Mesodermal cell (in vitro differentiated cells): ENCODE results near the gene AGBL1.

Experiments
- H3K27ac ChIP-seq: 2 replicates; pipeline ENCODE4 v1.7.0; 2013; ENCODE audit warnings: mild to moderate bottlenecking, low read depth, low read length, moderate library complexity; ENCODE audit not compliant: severe bottlenecking
- H3K36me3 ChIP-seq: 2 replicates; pipeline ENCODE4 v1.7.1; 2013; ENCODE audit warnings: mild to moderate bottlenecking, low read length, moderate library complexity; ENCODE audit not compliant: control insufficient read depth, insufficient read depth
- H3K4me1 ChIP-seq: one replicate; pipeline ENCODE4 v1.7.1; 2013; ENCODE audit warnings: mild to moderate bottlenecking, low read length; ENCODE audit not compliant: insufficient read depth, control insufficient read depth, poor library complexity, severe bottlenecking
- H3K4me3 ChIP-seq: 2 replicates; pipeline ENCODE4 v1.7.0; 2013; ENCODE audit warnings: low read length, control low read depth, mild to moderate bottlenecking; ENCODE audit not compliant: insufficient read depth, poor library complexity, severe bottlenecking; ENCODE audit errors: extremely low read depth
- H3K9me3 ChIP-seq: 2 replicates; pipeline ENCODE4 v1.7.1; 2013; ENCODE audit warnings: mild to moderate bottlenecking, low read length, moderate library complexity; ENCODE audit not compliant: control insufficient read depth
- WGBS, 2 experiments: methylation state at CpG; one replicate each; pipeline ENCODE4 v1.1.5; 2013; ENCODE audit warnings: missing lambda C conversion rate in 2 of 2; ENCODE audit not compliant: insufficient coverage in 2 of 2; 5-methylcytosine and 5-hydroxymethylcytosine counted together

Gene AGBL1

GRCh38 chr15:86399041-86399954 is 319.6 kb downstream of the AGBL1 start:
- Histone ChIP-seq H3K36me3 (no peaks in the 10 kb centered on the region), H3K4me3 (no peak overlapping the region), H3K9me3 (no peaks in the 10 kb centered on the region), H3K4me1 (no peaks in the 10 kb centered on the region), H3K27ac (no peak overlapping the region)
- 80 to 82% methylated on average over 5 of the region's 5 CpGs for WGBS, 2 experiments

- Histone ChIP-seq H3K4me1 (no peaks in the 10 kb centered on the region), H3K36me3 (no peaks in the 10 kb centered on the region), H3K27ac (no peak overlapping the region), H3K9me3 (no peaks in the 10 kb centered on the region), H3K4me3 (no peak overlapping the region)
Measured at GRCh38 chr15:86403221-86403620, 323.6 kb downstream of the AGBL1 start.

- no peak overlapping the region for H3K27ac ChIP-seq
- no peaks in the 10 kb centered on the region for H3K4me1 ChIP-seq
- 79 to 87% methylated on average over 2 to 3 of the region's 3 CpGs for WGBS, 2 experiments
- H3K36me3 ChIP-seq: no peaks in the 10 kb centered on the region
- H3K4me3 ChIP-seq: no peak overlapping the region
- no peaks in the 10 kb centered on the region for H3K9me3 ChIP-seq
Measured at GRCh38 chr15:86403914-86404583, 324.4 kb downstream of the AGBL1 start.

GRCh38 chr15:86408261-86408660 is 328.6 kb downstream of the AGBL1 start:
- Histone ChIP-seq H3K27ac (no peak overlapping the region), H3K4me1 (no peaks in the 10 kb centered on the region), H3K4me3 (no peak overlapping the region), H3K9me3 (no peaks in the 10 kb centered on the region), H3K36me3 (no peaks in the 10 kb centered on the region)
- WGBS, 2 experiments: 85 to 93% methylated on average over 3 of the region's 3 CpGs

- whole genome bisulfite sequencing, 2 experiments: 83 to 100% methylated on average over 2 of the region's 2 CpGs
- H3K36me3 ChIP-seq: no peaks in the 10 kb centered on the region
- no peak overlapping the region for H3K4me3 ChIP-seq
- H3K27ac ChIP-seq: no peak overlapping the region
- no peaks in the 10 kb centered on the region for H3K9me3 ChIP-seq
- no peaks in the 10 kb centered on the region for H3K4me1 ChIP-seq
Measured at GRCh38 chr15:86411916-86412315, 332.2 kb downstream of the AGBL1 start.

- no peak overlapping the region for H3K4me3 ChIP-seq
- H3K9me3 ChIP-seq: no peaks in the 10 kb centered on the region
- no peak overlapping the region for H3K27ac ChIP-seq
- no CpG with 5 or more reads among the region's 1 CpG for WGBS, 2 experiments
- no peaks in the 10 kb centered on the region for H3K36me3 ChIP-seq
- H3K4me1 ChIP-seq: no peaks in the 10 kb centered on the region
Measured at GRCh38 chr15:86413191-86413590, 333.5 kb downstream of the AGBL1 start.

- WGBS, 2 experiments: no CpG with 5 or more reads among the region's 3 CpGs
- Histone ChIP-seq H3K36me3 (no peaks in the 10 kb centered on the region), H3K27ac (no peak overlapping the region), H3K4me1 (no peaks in the 10 kb centered on the region), H3K9me3 (no peaks in the 10 kb centered on the region), H3K4me3 (no peak overlapping the region)
Measured at GRCh38 chr15:86425746-86426145, 346.1 kb downstream of the AGBL1 start.

GRCh38 chr15:86432861-86433260 is 353.2 kb downstream of the AGBL1 start:
- no peak overlapping the region for H3K27ac ChIP-seq
- 83 to 90% methylated on average over 2 of the region's 2 CpGs for WGBS, 2 experiments
- no peak overlapping the region for H3K4me3 ChIP-seq
- no peaks in the 10 kb centered on the region for H3K36me3 ChIP-seq
- no peaks in the 10 kb centered on the region for H3K9me3 ChIP-seq
- H3K4me1 ChIP-seq: peaks cover 5% of the 10 kb centered on the region

GRCh38 chr15:86433983-86434382 is 354.3 kb downstream of the AGBL1 start:
- no peaks in the 10 kb centered on the region for H3K9me3 ChIP-seq
- no peak overlapping the region for H3K4me3 ChIP-seq
- H3K36me3 ChIP-seq: no peaks in the 10 kb centered on the region
- H3K4me1 ChIP-seq: peaks cover 5% of the 10 kb centered on the region
- 81 to 93% methylated on average over 2 to 4 of the region's 4 CpGs for WGBS, 2 experiments
- no peak overlapping the region for H3K27ac ChIP-seq

GRCh38 chr15:86439614-86440013 is 359.9 kb downstream of the AGBL1 start:
- Histone ChIP-seq H3K4me3 (no peak overlapping the region), H3K36me3 (no peaks in the 10 kb centered on the region), H3K27ac (no peak overlapping the region), H3K9me3 (no peaks in the 10 kb centered on the region), H3K4me1 (no peaks in the 10 kb centered on the region)
- 83 to 92% methylated on average over 2 to 3 of the region's 4 CpGs for WGBS, 2 experiments

GRCh38 chr15:86444527-86444926 is 364.9 kb downstream of the AGBL1 start:
- WGBS, 2 experiments: 71% methylated on average over 1 of the region's 2 CpGs; no CpG with 5 or more reads in 1 of the 2 experiments
- Histone ChIP-seq H3K4me1 (no peaks in the 10 kb centered on the region), H3K27ac (no peak overlapping the region), H3K36me3 (no peaks in the 10 kb centered on the region), H3K9me3 (no peaks in the 10 kb centered on the region), H3K4me3 (no peak overlapping the region)
